SK-N-SH (cell line): ENCODE results near the gene FAM50B. TPM values are rescaled to one million over a fixed set of nuclear protein-coding genes. Genes with fewer than 3 reads are reported as not detected.

Experiments used
- CTCF ChIA-PET: fragments of 300-600, 350-600 bp; formaldehyde crosslinking; extraction: SDS; loops from one replicate; lab custom pipeline; 2021; lab: Yijun Ruan, JAX
- POLR2A ChIA-PET: fragments of 350-600 bp; sonication (Branson Sonifier 250); formaldehyde crosslinking; extraction: SDS; loops from one replicate; lab custom pipeline; 2020; ENCODE audit warnings: antibody characterized with exemption, inconsistent platforms; lab: Yijun Ruan, JAX
- DNase-seq: peaks from one replicate; pipeline ENCODE4 v3.0.0; 2012
- H2AFZ ChIP-seq: fragments of 200-600 bp; sonication (generic); 2 replicates; pipeline ENCODE4 v1.8.1; 2016; ENCODE audit warnings: antibody characterized with exemption, mild to moderate bottlenecking, low read depth
- H3F3A ChIP-seq: fragments of 200-600 bp; sonication (generic); replicated peaks from 2 replicates; pipeline ENCODE3; 2016; ENCODE audit warnings: antibody characterized with exemption, mild to moderate bottlenecking; ENCODE audit not compliant: insufficient read depth
- H3K27ac ChIP-seq, 2 experiments: fragments of 200-500 bp in 1 of 2; fragments of 200-600 bp in 1 of 2; sonication (Bioruptor generic) in 1 of 2; sonication (generic), shearing (Covaris generic) in 1 of 2; 2 replicates each; pipeline versions ENCODE4 v1.5.1 to v1.6.1; 2014 to 2016; ENCODE audit warnings: low read depth in 2 of 2, inconsistent platforms in 1 of 2, low read length in 1 of 2, mild to moderate bottlenecking in 1 of 2, mixed read lengths in 1 of 2
- H3K27me3 ChIP-seq: fragments of 200-600 bp; sonication (generic), shearing (Covaris generic); 2 replicates; pipeline ENCODE4 v1.6.1; 2016; ENCODE audit warnings: mixed run types; ENCODE audit not compliant: insufficient read depth
- H3K36me3 ChIP-seq, 2 experiments: fragments of 200-500 bp in 1 of 2; fragments of 200-600 bp in 1 of 2; sonication (Bioruptor generic) in 1 of 2; sonication (generic) in 1 of 2; replicated peaks in 1 of 2; 2 replicates each; pipeline versions ENCODE3 to v1.5.1; 2014 to 2016; ENCODE audit warnings: low read length in 1 of 2, mild to moderate bottlenecking in 1 of 2; ENCODE audit not compliant: insufficient read depth in 2 of 2, control insufficient read depth in 1 of 2
- H3K4me1 ChIP-seq, 2 experiments: fragments of 200-500 bp in 1 of 2; fragments of 200-600 bp in 1 of 2; sonication (Bioruptor generic) in 1 of 2; sonication (generic), shearing (Covaris generic) in 1 of 2; 2 replicates each; pipeline versions ENCODE4 v1.5.1 to v1.6.1; 2014 to 2016; ENCODE audit warnings: low read depth in 1 of 2, low read length in 1 of 2, mixed run types in 1 of 2; ENCODE audit not compliant: insufficient read depth in 2 of 2, control insufficient read depth in 1 of 2
- H3K4me2 ChIP-seq: fragments of 200-600 bp; sonication (generic), shearing (Covaris generic); 2 replicates; pipeline ENCODE4 v1.6.1; 2017; ENCODE audit warnings: mixed run types
- H3K4me3 ChIP-seq, 2 experiments: fragments of 200-500 bp in 1 of 2; fragments of 200-600 bp in 1 of 2; sonication (Bioruptor generic) in 1 of 2; sonication (generic), shearing (Covaris generic) in 1 of 2; 2 replicates each; pipeline versions ENCODE4 v1.5.1 to v1.8.1; 2014 to 2016; ENCODE audit warnings: low read depth in 2 of 2, inconsistent platforms in 1 of 2, low read length in 1 of 2, mild to moderate bottlenecking in 1 of 2, mixed read lengths in 1 of 2, moderate library complexity in 1 of 2
- H3K79me2 ChIP-seq: fragments of 200-600 bp; sonication (generic); 2 replicates; pipeline ENCODE4 v1.8.1; 2017; ENCODE audit warnings: mild to moderate bottlenecking; ENCODE audit not compliant: insufficient read depth
- H3K9ac ChIP-seq: fragments of 200-600 bp; sonication (generic); 2 replicates; pipeline ENCODE4 v1.6.1; 2017; ENCODE audit warnings: mixed run types
- H3K9me2 ChIP-seq: fragments of 200-600 bp; sonication (generic); 2 replicates; pipeline ENCODE4 v1.6.1; 2017; ENCODE audit warnings: mixed run types
- H3K9me3 ChIP-seq: fragments of 200-600 bp; sonication (generic); 2 replicates; pipeline ENCODE4 v1.6.1; 2017; ENCODE audit warnings: mixed run types, mild to moderate bottlenecking, moderate library complexity
- H4K20me1 ChIP-seq: fragments of 200-600 bp; sonication (generic); 2 replicates; pipeline ENCODE4 v1.6.1; 2017; ENCODE audit warnings: mild to moderate bottlenecking, mixed run types; ENCODE audit not compliant: insufficient read depth
- EP300 ChIP-seq, 2 experiments: IDR thresholded peaks; 2 replicates each; pipeline versions ENCODE4 v1.4.0 to v1.6.1; 2012; ENCODE audit warnings: borderline replicate concordance in 1 of 2, low read depth in 1 of 2, low read length in 1 of 2
- FOXJ3 ChIP-seq: sonication (generic); formaldehyde crosslinking; IDR thresholded peaks from 2 replicates; pipeline ENCODE4 v1.5.1; 2020; ENCODE audit warnings: mild to moderate bottlenecking, missing genetic modification reagents
- FOXM1 ChIP-seq: IDR thresholded peaks from 2 replicates; pipeline ENCODE4 v1.4.0; 2012; ENCODE audit warnings: low read depth, mild to moderate bottlenecking
- JUND ChIP-seq: IDR thresholded peaks from 2 replicates; pipeline ENCODE4 v1.4.0; 2012
- MEF2A ChIP-seq: IDR thresholded peaks from 2 replicates; pipeline ENCODE4 v1.4.0; 2012; ENCODE audit warnings: low read depth, borderline replicate concordance
- MXI1 ChIP-seq: IDR thresholded peaks from 2 replicates; pipeline ENCODE4 v1.6.1; 2012; ENCODE audit warnings: mild to moderate bottlenecking, low read depth, low read length, improper control_type of control experiment
- NFIC ChIP-seq: IDR thresholded peaks from 2 replicates; pipeline ENCODE4 v1.4.0; 2012; ENCODE audit warnings: borderline replicate concordance
- RFX5 ChIP-seq: IDR thresholded peaks from 2 replicates; pipeline ENCODE4 v1.6.1; 2012; ENCODE audit warnings: mild to moderate bottlenecking, improper control_type of control experiment, low read length
- SIN3A ChIP-seq: IDR thresholded peaks from 2 replicates; pipeline ENCODE4 v1.6.1; 2012; ENCODE audit warnings: low read depth, mild to moderate bottlenecking, low read length, moderate library complexity, borderline replicate concordance
- TAF1 ChIP-seq: IDR thresholded peaks from 2 replicates; pipeline ENCODE4 v1.6.1; 2012; ENCODE audit warnings: low read depth, mild to moderate bottlenecking, low read length, moderate library complexity, borderline replicate concordance
- YY1 ChIP-seq: IDR thresholded peaks from 2 replicates; pipeline ENCODE4 v1.4.0; 2012; ENCODE audit warnings: low read depth, mild to moderate bottlenecking
- WGBS: methylation state at CpG from one replicate; pipeline ENCODE4 v1.1.6; 2017; ENCODE audit warnings: low lambda C conversion rate; 5-methylcytosine and 5-hydroxymethylcytosine counted together
- polyA plus RNA-seq, 3 experiments: library from polyadenylated mRNA; depleted of rRNA; stranded (reverse); fragments of >200 nt; gene quantifications; 2 replicates each; pipeline ENCODE4 v1.2.3, GENCODE V29; 2012
- TF ChIP-seq, protein P1 (sequence below): IDR thresholded peaks from 2 replicates; pipeline ENCODE4 v1.6.1; 2012; ENCODE audit warnings: mild to moderate bottlenecking, low read depth, low read length, moderate library complexity
- TF ChIP-seq, protein P2 (sequence below): IDR thresholded peaks from 2 replicates; pipeline ENCODE4; 2012
- TF ChIP-seq, protein P3 (sequence below): IDR thresholded peaks from 2 replicates; pipeline ENCODE4 v1.4.0; 2012; ENCODE audit warnings: low read depth
- TF ChIP-seq, protein P4 (sequence below): IDR thresholded peaks from 2 replicates; pipeline ENCODE4 v1.4.0; 2012; ENCODE audit warnings: low read depth, borderline replicate concordance

FAM50B gene
- polyA plus RNA-seq, 1 of the 3 experiments (the other 2 are of a cell fraction): 13.8 TPM

DNA sequence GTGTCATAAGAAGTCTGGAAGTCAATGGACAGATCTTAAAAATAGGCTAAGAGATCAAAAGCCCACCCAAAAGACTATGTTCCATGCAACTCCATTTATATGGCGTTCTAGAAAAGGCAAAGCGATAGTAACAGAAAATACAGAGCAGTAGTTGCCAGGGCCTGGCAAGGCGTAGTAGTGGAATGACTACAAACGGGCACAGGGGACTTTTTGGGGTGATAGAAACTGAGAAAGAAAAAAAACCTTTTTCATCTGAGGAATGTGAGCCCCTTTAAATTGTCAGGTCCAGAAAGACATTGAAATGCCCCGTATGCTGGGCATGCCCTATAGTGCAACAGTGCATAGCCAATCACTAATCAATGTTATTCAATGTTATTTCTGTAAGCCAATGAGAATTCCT is 47.2 kb upstream of the FAM50B start:
- Histone ChIP-seq H3K9ac (no peak overlapping the region), H3K9me3 (no peaks in the 10 kb centered on the region), H4K20me1 (no peaks in the 10 kb centered on the region), H3K9me2 (no peaks in the 10 kb centered on the region), H3K4me1 (peaks cover 3 to 37% of the 10 kb centered on the region in 2 experiments; a peak in 3 of 4 replicates), H3K27me3 (no peaks in the 10 kb centered on the region), H3K4me3 (no peak overlapping the region), H3K36me3 (no peaks in the 10 kb centered on the region), H3K79me2 (no peaks in the 10 kb centered on the region), H2AFZ (no peak overlapping the region), H3F3A (peaks cover 36% of the 10 kb centered on the region), H3K27ac (no peak overlapping the region), H3K4me2 (no peak overlapping the region)
- POLR2A ChIA-PET: no interaction called here
- DNase-seq: no peak
- no peak for TF ChIP-seq SIN3A
- TF ChIP-seq, protein P1, sequence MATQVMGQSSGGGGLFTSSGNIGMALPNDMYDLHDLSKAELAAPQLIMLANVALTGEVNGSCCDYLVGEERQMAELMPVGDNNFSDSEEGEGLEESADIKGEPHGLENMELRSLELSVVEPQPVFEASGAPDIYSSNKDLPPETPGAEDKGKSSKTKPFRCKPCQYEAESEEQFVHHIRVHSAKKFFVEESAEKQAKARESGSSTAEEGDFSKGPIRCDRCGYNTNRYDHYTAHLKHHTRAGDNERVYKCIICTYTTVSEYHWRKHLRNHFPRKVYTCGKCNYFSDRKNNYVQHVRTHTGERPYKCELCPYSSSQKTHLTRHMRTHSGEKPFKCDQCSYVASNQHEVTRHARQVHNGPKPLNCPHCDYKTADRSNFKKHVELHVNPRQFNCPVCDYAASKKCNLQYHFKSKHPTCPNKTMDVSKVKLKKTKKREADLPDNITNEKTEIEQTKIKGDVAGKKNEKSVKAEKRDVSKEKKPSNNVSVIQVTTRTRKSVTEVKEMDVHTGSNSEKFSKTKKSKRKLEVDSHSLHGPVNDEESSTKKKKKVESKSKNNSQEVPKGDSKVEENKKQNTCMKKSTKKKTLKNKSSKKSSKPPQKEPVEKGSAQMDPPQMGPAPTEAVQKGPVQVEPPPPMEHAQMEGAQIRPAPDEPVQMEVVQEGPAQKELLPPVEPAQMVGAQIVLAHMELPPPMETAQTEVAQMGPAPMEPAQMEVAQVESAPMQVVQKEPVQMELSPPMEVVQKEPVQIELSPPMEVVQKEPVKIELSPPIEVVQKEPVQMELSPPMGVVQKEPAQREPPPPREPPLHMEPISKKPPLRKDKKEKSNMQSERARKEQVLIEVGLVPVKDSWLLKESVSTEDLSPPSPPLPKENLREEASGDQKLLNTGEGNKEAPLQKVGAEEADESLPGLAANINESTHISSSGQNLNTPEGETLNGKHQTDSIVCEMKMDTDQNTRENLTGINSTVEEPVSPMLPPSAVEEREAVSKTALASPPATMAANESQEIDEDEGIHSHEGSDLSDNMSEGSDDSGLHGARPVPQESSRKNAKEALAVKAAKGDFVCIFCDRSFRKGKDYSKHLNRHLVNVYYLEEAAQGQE: no peak
- TF ChIP-seq, protein P2, sequence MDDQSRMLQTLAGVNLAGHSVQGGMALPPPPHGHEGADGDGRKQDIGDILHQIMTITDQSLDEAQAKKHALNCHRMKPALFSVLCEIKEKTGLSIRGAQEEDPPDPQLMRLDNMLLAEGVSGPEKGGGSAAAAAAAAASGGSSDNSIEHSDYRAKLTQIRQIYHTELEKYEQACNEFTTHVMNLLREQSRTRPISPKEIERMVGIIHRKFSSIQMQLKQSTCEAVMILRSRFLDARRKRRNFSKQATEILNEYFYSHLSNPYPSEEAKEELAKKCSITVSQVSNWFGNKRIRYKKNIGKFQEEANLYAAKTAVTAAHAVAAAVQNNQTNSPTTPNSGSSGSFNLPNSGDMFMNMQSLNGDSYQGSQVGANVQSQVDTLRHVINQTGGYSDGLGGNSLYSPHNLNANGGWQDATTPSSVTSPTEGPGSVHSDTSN: no peak
- TF ChIP-seq RFX5: no peak
- TF ChIP-seq MEF2A: no peak
- no peak for TF ChIP-seq TAF1
- TF ChIP-seq, protein P3, sequence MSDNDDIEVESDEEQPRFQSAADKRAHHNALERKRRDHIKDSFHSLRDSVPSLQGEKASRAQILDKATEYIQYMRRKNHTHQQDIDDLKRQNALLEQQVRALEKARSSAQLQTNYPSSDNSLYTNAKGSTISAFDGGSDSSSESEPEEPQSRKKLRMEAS: no peak
- no peak for TF ChIP-seq NFIC
- TF ChIP-seq FOXJ3 (CRISPR knock-in tag): no peak
- no peak for TF ChIP-seq EP300 (IDR thresholded peaks at IDR 0.05; ENCODE audit: borderline replicate concordance in 1 of 2, low read depth in 1 of 2, low read length in 1 of 2)
- no peak for TF ChIP-seq YY1
- TF ChIP-seq, protein P4, sequence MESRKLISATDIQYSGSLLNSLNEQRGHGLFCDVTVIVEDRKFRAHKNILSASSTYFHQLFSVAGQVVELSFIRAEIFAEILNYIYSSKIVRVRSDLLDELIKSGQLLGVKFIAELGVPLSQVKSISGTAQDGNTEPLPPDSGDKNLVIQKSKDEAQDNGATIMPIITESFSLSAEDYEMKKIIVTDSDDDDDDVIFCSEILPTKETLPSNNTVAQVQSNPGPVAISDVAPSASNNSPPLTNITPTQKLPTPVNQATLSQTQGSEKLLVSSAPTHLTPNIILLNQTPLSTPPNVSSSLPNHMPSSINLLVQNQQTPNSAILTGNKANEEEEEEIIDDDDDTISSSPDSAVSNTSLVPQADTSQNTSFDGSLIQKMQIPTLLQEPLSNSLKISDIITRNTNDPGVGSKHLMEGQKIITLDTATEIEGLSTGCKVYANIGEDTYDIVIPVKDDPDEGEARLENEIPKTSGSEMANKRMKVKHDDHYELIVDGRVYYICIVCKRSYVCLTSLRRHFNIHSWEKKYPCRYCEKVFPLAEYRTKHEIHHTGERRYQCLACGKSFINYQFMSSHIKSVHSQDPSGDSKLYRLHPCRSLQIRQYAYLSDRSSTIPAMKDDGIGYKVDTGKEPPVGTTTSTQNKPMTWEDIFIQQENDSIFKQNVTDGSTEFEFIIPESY: no peak
- TF ChIP-seq FOXM1: no peak
- TF ChIP-seq JUND: no peak
- TF ChIP-seq MXI1: no peak
- CTCF ChIA-PET: no interaction called here
- over 99% methylated on average over 5 of the region's 5 CpGs for WGBS
